ENCODE measurements around the gene GALNT17.

GALNT17 gene

DNA sequence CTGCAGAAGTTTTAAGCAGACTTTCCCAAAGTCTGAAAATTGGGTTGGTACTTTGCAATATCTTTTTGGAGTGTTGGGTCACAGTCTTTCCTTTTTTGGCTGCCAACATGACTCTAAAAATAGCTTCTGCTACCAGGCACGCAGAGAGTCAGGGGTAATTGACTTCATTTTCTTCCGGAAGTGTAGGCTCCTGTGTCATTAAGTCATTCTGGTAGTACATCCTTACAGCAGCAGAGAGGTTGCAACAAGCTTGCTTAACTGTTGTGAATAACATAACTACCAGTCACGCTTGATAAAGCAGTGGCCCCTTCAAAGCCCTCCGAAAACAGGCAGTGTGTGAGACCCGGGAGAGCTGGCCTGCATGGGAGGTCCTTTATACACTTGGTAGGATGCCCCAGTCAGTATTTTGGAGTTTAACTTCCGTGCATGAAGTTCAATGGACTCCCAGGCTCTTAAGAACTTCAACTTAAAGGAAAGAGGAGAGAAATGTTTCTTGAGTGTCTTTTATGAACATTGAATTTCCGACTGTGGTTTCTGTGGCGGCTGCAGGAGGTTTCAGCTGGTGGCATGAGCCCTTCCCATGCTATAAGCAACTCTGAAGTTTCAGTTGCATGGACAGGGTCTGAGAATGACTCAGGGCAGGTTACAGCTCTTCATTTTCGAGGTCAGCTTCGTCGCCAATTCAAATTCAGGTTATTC lies 310.7 kb downstream of the GALNT17 start:
- TF ChIP-seq, protein P1, sequence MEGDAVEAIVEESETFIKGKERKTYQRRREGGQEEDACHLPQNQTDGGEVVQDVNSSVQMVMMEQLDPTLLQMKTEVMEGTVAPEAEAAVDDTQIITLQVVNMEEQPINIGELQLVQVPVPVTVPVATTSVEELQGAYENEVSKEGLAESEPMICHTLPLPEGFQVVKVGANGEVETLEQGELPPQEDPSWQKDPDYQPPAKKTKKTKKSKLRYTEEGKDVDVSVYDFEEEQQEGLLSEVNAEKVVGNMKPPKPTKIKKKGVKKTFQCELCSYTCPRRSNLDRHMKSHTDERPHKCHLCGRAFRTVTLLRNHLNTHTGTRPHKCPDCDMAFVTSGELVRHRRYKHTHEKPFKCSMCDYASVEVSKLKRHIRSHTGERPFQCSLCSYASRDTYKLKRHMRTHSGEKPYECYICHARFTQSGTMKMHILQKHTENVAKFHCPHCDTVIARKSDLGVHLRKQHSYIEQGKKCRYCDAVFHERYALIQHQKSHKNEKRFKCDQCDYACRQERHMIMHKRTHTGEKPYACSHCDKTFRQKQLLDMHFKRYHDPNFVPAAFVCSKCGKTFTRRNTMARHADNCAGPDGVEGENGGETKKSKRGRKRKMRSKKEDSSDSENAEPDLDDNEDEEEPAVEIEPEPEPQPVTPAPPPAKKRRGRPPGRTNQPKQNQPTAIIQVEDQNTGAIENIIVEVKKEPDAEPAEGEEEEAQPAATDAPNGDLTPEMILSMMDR (IDR thresholded peaks at IDR 0.05; ENCODE audit: low read depth, low read length, missing control alignments): no peak
- DNase-seq (ENCODE audit: extremely low read depth, low read depth): no peak
- no peak overlapping the region for H3K4me3 ChIP-seq (replicated peaks; ENCODE audit: low read depth, low read length)

DNA sequence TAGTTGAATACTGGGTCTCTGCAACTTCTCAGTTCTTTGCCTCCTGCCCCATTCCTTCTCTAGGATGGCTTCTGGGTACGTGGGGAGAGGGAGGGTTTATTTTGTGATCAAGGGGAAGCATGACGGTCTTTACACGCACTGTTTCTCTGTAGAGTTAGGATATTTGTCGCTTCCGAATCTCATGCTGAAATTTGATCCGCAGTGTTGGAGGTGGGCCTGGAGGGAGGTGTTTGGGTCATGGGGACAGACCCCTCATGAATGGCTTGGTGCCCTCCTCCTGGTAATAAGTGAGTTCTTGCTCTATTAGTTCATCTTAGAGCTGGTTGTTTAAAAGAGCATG lies 311.2 kb downstream of the GALNT17 start:
- TF ChIP-seq, protein P1 (IDR thresholded peaks at IDR 0.05; ENCODE audit: low read depth, low read length, missing control alignments): no peak
- DNase-seq (ENCODE audit: extremely low read depth, low read depth): no peak
- H3K4me3 ChIP-seq (replicated peaks; ENCODE audit: low read depth, low read length): no peak overlapping the region

DNA sequence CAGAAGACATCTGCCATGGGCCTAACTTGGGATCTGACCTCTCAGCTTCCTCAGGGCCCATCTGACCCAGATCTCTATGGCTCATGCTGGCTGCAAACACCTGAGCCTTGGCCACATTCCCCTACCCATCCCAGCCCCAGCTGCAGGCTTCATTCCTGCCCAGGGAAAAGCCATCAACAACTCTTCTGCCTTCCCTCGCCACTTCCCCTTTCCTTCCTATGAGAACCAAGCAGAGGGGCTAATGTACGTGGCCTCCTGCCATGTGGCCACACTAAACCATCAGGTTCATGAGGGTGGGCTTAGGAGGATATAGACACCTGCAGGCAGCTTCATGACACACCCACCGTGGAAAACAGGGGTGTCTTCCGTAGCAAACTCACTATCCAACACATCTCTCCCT lies 312.2 kb downstream of the GALNT17 start:
- TF ChIP-seq, protein P1 (IDR thresholded peaks at IDR 0.05; ENCODE audit: low read depth, low read length, missing control alignments): no peak
- H3K4me3 ChIP-seq (replicated peaks; ENCODE audit: low read depth, low read length): no peak overlapping the region
- DNase-seq (ENCODE audit: extremely low read depth, low read depth): no peak

DNA sequence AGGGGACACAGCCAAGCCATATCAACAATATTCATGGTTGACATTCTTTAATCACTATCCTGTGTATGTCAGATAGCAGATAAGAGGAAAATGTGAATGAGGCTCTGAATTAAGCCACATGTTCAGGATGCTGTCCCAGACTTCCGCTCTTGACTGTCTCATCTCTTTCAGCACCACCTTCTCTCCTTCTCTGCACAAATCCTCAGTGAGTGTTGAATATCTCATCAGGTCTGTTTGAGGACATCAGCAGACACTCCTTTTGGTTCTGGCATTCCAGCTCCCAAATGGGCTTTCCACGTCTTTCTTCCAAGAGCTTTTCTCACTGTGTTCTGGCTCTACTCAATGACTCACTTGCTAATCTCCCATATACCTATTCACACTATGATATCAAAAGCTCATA lies 321.7 kb downstream of the GALNT17 start:
- TF ChIP-seq, protein P1 (IDR thresholded peaks at IDR 0.05; ENCODE audit: low read depth, low read length, missing control alignments): no peak
- no peak overlapping the region for H3K4me3 ChIP-seq (replicated peaks; ENCODE audit: low read depth, low read length)
- DNase-seq (ENCODE audit: extremely low read depth, low read depth): no peak

DNA sequence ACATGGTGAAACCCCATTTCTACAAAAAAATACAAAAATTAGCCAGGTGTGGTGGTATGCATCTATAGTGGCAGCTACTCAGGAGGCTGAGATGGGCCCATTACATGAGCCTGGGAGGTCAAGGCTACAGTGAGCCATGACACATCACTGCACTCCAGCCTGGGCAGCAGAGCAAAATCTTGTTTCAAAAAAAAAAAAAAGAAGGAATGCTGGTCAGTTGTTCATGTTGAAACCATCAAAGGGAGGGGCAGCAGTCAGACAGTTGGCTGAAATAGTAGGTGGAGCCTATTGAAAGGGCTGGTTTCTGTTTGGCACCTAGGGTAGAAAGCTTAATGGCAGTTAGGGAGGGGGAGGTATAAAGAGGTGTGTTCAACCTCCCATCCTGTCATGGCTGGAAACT lies 323.0 kb downstream of the GALNT17 start:
- DNase-seq (ENCODE audit: extremely low read depth, low read depth): no peak
- TF ChIP-seq, protein P1 (IDR thresholded peaks at IDR 0.05; ENCODE audit: low read depth, low read length, missing control alignments): no peak
- no peak overlapping the region for H3K4me3 ChIP-seq (replicated peaks; ENCODE audit: low read depth, low read length)

DNA sequence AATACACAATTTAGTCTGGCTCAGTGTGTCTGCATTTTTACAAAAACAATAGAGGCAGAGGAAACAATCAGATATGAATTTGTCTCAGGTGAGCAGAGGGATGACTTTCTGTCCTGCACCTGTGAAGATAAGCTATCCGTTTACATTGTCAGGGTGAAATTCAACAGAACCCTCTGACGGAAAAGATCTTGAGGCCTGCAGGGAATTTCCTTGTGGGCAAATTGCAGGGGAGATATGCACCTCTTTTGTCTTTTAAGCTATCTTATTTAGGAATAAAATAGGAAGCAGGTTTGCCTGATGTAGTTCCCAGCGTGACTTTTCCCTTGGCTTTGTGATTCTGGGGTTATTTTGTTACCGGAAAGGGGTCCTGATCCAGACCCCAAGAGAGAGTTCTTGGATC lies 325.1 kb downstream of the GALNT17 start:
- H3K4me3 ChIP-seq (replicated peaks; ENCODE audit: low read depth, low read length): no peak overlapping the region
- TF ChIP-seq, protein P1 (IDR thresholded peaks at IDR 0.05; ENCODE audit: low read depth, low read length, missing control alignments): no peak
- DNase-seq (ENCODE audit: extremely low read depth, low read depth): no peak

All from HFF-Myc (cell line).